ENCODE data around the gene WWOX.

WWOX gene

GRCh38 chr16:78221892-78222291, 122.4 kb downstream of the WWOX start:
- no peaks in the 10 kb centered on the region for H3K9me3 ChIP-seq (ENCODE audit: control insufficient read depth, low read length)
- no peak overlapping the region for H3K4me3 ChIP-seq (ENCODE audit: low read length)
- no peaks in the 10 kb centered on the region for H3K27me3 ChIP-seq (ENCODE audit: control insufficient read depth, insufficient read depth, low read length)
- no peaks in the 10 kb centered on the region for H3K36me3 ChIP-seq (ENCODE audit: control insufficient read depth, insufficient read depth, low read length)
- H3K4me1 ChIP-seq (ENCODE audit: control insufficient read depth, insufficient read depth, low read length): no peaks in the 10 kb centered on the region
- H3K9ac ChIP-seq (ENCODE audit: low read length): no peak overlapping the region

GRCh38 chr16:78224342-78224741, 124.9 kb downstream of the WWOX start:
- Histone ChIP-seq H3K4me3 (ENCODE audit: low read length) (no peak overlapping the region), H3K36me3 (ENCODE audit: control insufficient read depth, insufficient read depth, low read length) (no peaks in the 10 kb centered on the region), H3K9me3 (ENCODE audit: control insufficient read depth, low read length) (no peaks in the 10 kb centered on the region), H3K4me1 (ENCODE audit: control insufficient read depth, insufficient read depth, low read length) (no peaks in the 10 kb centered on the region), H3K9ac (ENCODE audit: low read length) (no peak overlapping the region), H3K27me3 (ENCODE audit: control insufficient read depth, insufficient read depth, low read length) (no peaks in the 10 kb centered on the region)

GRCh38 chr16:78225919-78226318, 126.5 kb downstream of the WWOX start:
- Histone ChIP-seq H3K27me3 (ENCODE audit: control insufficient read depth, insufficient read depth, low read length) (no peaks in the 10 kb centered on the region), H3K9ac (ENCODE audit: low read length) (no peak overlapping the region), H3K36me3 (ENCODE audit: control insufficient read depth, insufficient read depth, low read length) (no peaks in the 10 kb centered on the region), H3K4me3 (ENCODE audit: low read length) (no peak overlapping the region), H3K9me3 (ENCODE audit: control insufficient read depth, low read length) (no peaks in the 10 kb centered on the region), H3K4me1 (ENCODE audit: control insufficient read depth, insufficient read depth, low read length) (no peaks in the 10 kb centered on the region)

GRCh38 chr16:78227855-78228254, 128.4 kb downstream of the WWOX start:
- Histone ChIP-seq H3K27me3 (ENCODE audit: control insufficient read depth, insufficient read depth, low read length) (no peaks in the 10 kb centered on the region), H3K4me3 (ENCODE audit: low read length) (no peak overlapping the region), H3K4me1 (ENCODE audit: control insufficient read depth, insufficient read depth, low read length) (no peaks in the 10 kb centered on the region), H3K9ac (ENCODE audit: low read length) (no peak overlapping the region), H3K36me3 (ENCODE audit: control insufficient read depth, insufficient read depth, low read length) (no peaks in the 10 kb centered on the region), H3K9me3 (ENCODE audit: control insufficient read depth, low read length) (no peaks in the 10 kb centered on the region)

GRCh38 chr16:78228704-78229103, 129.2 kb downstream of the WWOX start:
- H3K27me3 ChIP-seq (ENCODE audit: control insufficient read depth, insufficient read depth, low read length): no peaks in the 10 kb centered on the region
- H3K4me1 ChIP-seq (ENCODE audit: control insufficient read depth, insufficient read depth, low read length): no peaks in the 10 kb centered on the region
- H3K9ac ChIP-seq (ENCODE audit: low read length): no peak overlapping the region
- no peaks in the 10 kb centered on the region for H3K9me3 ChIP-seq (ENCODE audit: control insufficient read depth, low read length)
- no peaks in the 10 kb centered on the region for H3K36me3 ChIP-seq (ENCODE audit: control insufficient read depth, insufficient read depth, low read length)
- H3K4me3 ChIP-seq (ENCODE audit: low read length): no peak overlapping the region

- Histone ChIP-seq H3K4me1 (ENCODE audit: control insufficient read depth, insufficient read depth, low read length) (no peaks in the 10 kb centered on the region), H3K4me3 (ENCODE audit: low read length) (no peak overlapping the region), H3K9ac (ENCODE audit: low read length) (no peak overlapping the region), H3K36me3 (ENCODE audit: control insufficient read depth, insufficient read depth, low read length) (no peaks in the 10 kb centered on the region), H3K27me3 (ENCODE audit: control insufficient read depth, insufficient read depth, low read length) (no peaks in the 10 kb centered on the region), H3K9me3 (ENCODE audit: control insufficient read depth, low read length) (no peaks in the 10 kb centered on the region)
Measured at GRCh38 chr16:78230832-78231231, 131.4 kb downstream of the WWOX start.

- Histone ChIP-seq H3K27me3 (ENCODE audit: control insufficient read depth, insufficient read depth, low read length) (no peaks in the 10 kb centered on the region), H3K9ac (ENCODE audit: low read length) (no peak overlapping the region), H3K4me1 (ENCODE audit: control insufficient read depth, insufficient read depth, low read length) (peaks cover 4% of the 10 kb centered on the region), H3K9me3 (ENCODE audit: control insufficient read depth, low read length) (no peaks in the 10 kb centered on the region), H3K36me3 (ENCODE audit: control insufficient read depth, insufficient read depth, low read length) (no peaks in the 10 kb centered on the region), H3K4me3 (ENCODE audit: low read length) (no peak overlapping the region)
Measured at GRCh38 chr16:78235168-78235800, 135.8 kb downstream of the WWOX start.

- H3K9me3 ChIP-seq (ENCODE audit: control insufficient read depth, low read length): no peaks in the 10 kb centered on the region
- no peak overlapping the region for H3K4me3 ChIP-seq (ENCODE audit: low read length)
- peaks cover 10% of the 10 kb centered on the region for H3K4me1 ChIP-seq (ENCODE audit: control insufficient read depth, insufficient read depth, low read length)
- H3K36me3 ChIP-seq (ENCODE audit: control insufficient read depth, insufficient read depth, low read length): no peaks in the 10 kb centered on the region
- no peak overlapping the region for H3K9ac ChIP-seq (ENCODE audit: low read length)
- no peaks in the 10 kb centered on the region for H3K27me3 ChIP-seq (ENCODE audit: control insufficient read depth, insufficient read depth, low read length)
Measured at GRCh38 chr16:78235876-78236275, 136.4 kb downstream of the WWOX start.

- no peak overlapping the region for H3K4me3 ChIP-seq (ENCODE audit: low read length)
- no peak overlapping the region for H3K9ac ChIP-seq (ENCODE audit: low read length)
- H3K27me3 ChIP-seq (ENCODE audit: control insufficient read depth, insufficient read depth, low read length): no peaks in the 10 kb centered on the region
- no peaks in the 10 kb centered on the region for H3K36me3 ChIP-seq (ENCODE audit: control insufficient read depth, insufficient read depth, low read length)
- no peaks in the 10 kb centered on the region for H3K9me3 ChIP-seq (ENCODE audit: control insufficient read depth, low read length)
- peaks cover 29% of the 10 kb centered on the region for H3K4me1 ChIP-seq (ENCODE audit: control insufficient read depth, insufficient read depth, low read length)
Measured at GRCh38 chr16:78237841-78238240, 138.4 kb downstream of the WWOX start.

- H3K27me3 ChIP-seq (ENCODE audit: control insufficient read depth, insufficient read depth, low read length): no peaks in the 10 kb centered on the region
- H3K9me3 ChIP-seq (ENCODE audit: control insufficient read depth, low read length): no peaks in the 10 kb centered on the region
- H3K36me3 ChIP-seq (ENCODE audit: control insufficient read depth, insufficient read depth, low read length): no peaks in the 10 kb centered on the region
- H3K9ac ChIP-seq (ENCODE audit: low read length): no peak overlapping the region
- no peak overlapping the region for H3K4me3 ChIP-seq (ENCODE audit: low read length)
- peaks cover 51% of the 10 kb centered on the region for H3K4me1 ChIP-seq (ENCODE audit: control insufficient read depth, insufficient read depth, low read length)
Measured at GRCh38 chr16:78240459-78241222, 141.2 kb downstream of the WWOX start.

GRCh38 chr16:78242239-78242630, 142.8 kb downstream of the WWOX start:
- no peaks in the 10 kb centered on the region for H3K27me3 ChIP-seq (ENCODE audit: control insufficient read depth, insufficient read depth, low read length)
- H3K4me1 ChIP-seq (ENCODE audit: control insufficient read depth, insufficient read depth, low read length): peaks cover 51% of the 10 kb centered on the region
- H3K9ac ChIP-seq (ENCODE audit: low read length): peak overlapping the region; percentile 33
- H3K36me3 ChIP-seq (ENCODE audit: control insufficient read depth, insufficient read depth, low read length): no peaks in the 10 kb centered on the region
- no peak overlapping the region for H3K4me3 ChIP-seq (ENCODE audit: low read length)
- H3K9me3 ChIP-seq (ENCODE audit: control insufficient read depth, low read length): no peaks in the 10 kb centered on the region

GRCh38 chr16:78244131-78244895, 144.9 kb downstream of the WWOX start:
- peaks cover 51% of the 10 kb centered on the region for H3K4me1 ChIP-seq (ENCODE audit: control insufficient read depth, insufficient read depth, low read length)
- H3K9ac ChIP-seq (ENCODE audit: low read length): no peak overlapping the region
- no peaks in the 10 kb centered on the region for H3K27me3 ChIP-seq (ENCODE audit: control insufficient read depth, insufficient read depth, low read length)
- no peaks in the 10 kb centered on the region for H3K9me3 ChIP-seq (ENCODE audit: control insufficient read depth, low read length)
- H3K4me3 ChIP-seq (ENCODE audit: low read length): no peak overlapping the region
- H3K36me3 ChIP-seq (ENCODE audit: control insufficient read depth, insufficient read depth, low read length): no peaks in the 10 kb centered on the region

Data from mucosa of stomach (tissue), 1 donor.